H1 (cell line): ENCODE measurements around the gene PPP1R11. TPM values are rescaled to one million over a fixed set of nuclear protein-coding genes. Genes with fewer than 3 reads are reported as not detected.

ENCODE experiments used
- ASH2L ChIP-seq: fragments of 200-600, 300-600 bp; sonication (generic); IDR thresholded peaks from one replicate; pipeline ENCODE4 v1.7.1; 2017; ENCODE audit warnings: low read length
- CBX5 ChIP-seq: fragments of 300-800, 300-1000 bp; sonication (generic); IDR thresholded peaks from 2 replicates; pipeline ENCODE4 v1.7.1; 2016; ENCODE audit warnings: antibody characterized with exemption, low read length, low read depth
- EGR1 ChIP-seq: IDR thresholded peaks from 2 replicates; pipeline ENCODE4 v1.6.1; 2011; ENCODE audit warnings: low read depth, low read length, borderline replicate concordance
- EP300 ChIP-seq, 2 experiments: IDR thresholded peaks; 1 replicate in 1 of 2; 2 replicates in 1 of 2; pipeline ENCODE4 v1.6.1; 2011 to 2012; ENCODE audit warnings: low read depth in 2 of 2, low read length in 2 of 2, mild to moderate bottlenecking in 2 of 2, borderline replicate concordance in 1 of 2, inconsistent platforms in 1 of 2, moderate library complexity in 1 of 2
- EZH2 ChIP-seq: fragments of 200-600 bp; sonication (generic); IDR thresholded peaks from 2 replicates; pipeline ENCODE4 v1.7.1; 2012; ENCODE audit warnings: low read depth, mild to moderate bottlenecking, moderate library complexity, low read length, inconsistent platforms; ENCODE audit not compliant: severe bottlenecking
- GABPA ChIP-seq: IDR thresholded peaks from 2 replicates; pipeline ENCODE4 v1.6.1; 2011; ENCODE audit warnings: mild to moderate bottlenecking, low read length, moderate library complexity, borderline replicate concordance; ENCODE audit not compliant: insufficient read depth
- GTF2F1 ChIP-seq: IDR thresholded peaks from 2 replicates; pipeline ENCODE4 v1.6.1; 2012; ENCODE audit warnings: low read depth, low read length, improper control_type of control experiment, borderline replicate concordance
- HDAC2 ChIP-seq, 2 experiments: fragments of 300-600 bp in 1 of 2; sonication (generic) in 1 of 2; IDR thresholded peaks; 2 replicates each; pipeline ENCODE4 v1.6.1; 2011 to 2012; ENCODE audit warnings: low read depth in 2 of 2, low read length in 2 of 2, mild to moderate bottlenecking in 2 of 2, moderate library complexity in 2 of 2, borderline replicate concordance in 1 of 2, inconsistent platforms in 1 of 2
- RNF2 ChIP-seq: fragments of 200-900, 300-1000 bp; sonication (generic); IDR thresholded peaks from 2 replicates; pipeline ENCODE4 v1.7.1; 2016; ENCODE audit warnings: borderline replicate concordance, low read depth, mild to moderate bottlenecking, antibody characterized with exemption, low read length; ENCODE audit not compliant: poor library complexity, severe bottlenecking; ENCODE audit errors: missing control alignments
- RXRA ChIP-seq: IDR thresholded peaks from 2 replicates; pipeline ENCODE4 v1.6.1; 2011; ENCODE audit warnings: low read depth, mild to moderate bottlenecking, low read length, moderate library complexity; ENCODE audit not compliant: insufficient read depth
- SIRT6 ChIP-seq: IDR thresholded peaks from one replicate; pipeline ENCODE4 v1.7.1; 2012; ENCODE audit warnings: low read length, inconsistent platforms
- SIX5 ChIP-seq: IDR thresholded peaks from 2 replicates; pipeline ENCODE4 v1.6.1; 2011; ENCODE audit warnings: mild to moderate bottlenecking, low read depth, low read length
- SP4 ChIP-seq: IDR thresholded peaks from 2 replicates; pipeline ENCODE4 v1.6.1; 2012; ENCODE audit warnings: low read length, inconsistent platforms
- SUZ12 ChIP-seq: fragments of 200-600 bp; sonication (generic); IDR thresholded peaks from 2 replicates; pipeline ENCODE4 v1.6.1; 2012; ENCODE audit warnings: mild to moderate bottlenecking, inconsistent platforms, low read length, moderate library complexity, mixed read lengths
- TAF7 ChIP-seq: optimal IDR thresholded peaks from 2 replicates; pipeline ENCODE3; 2011; ENCODE audit warnings: low read depth, mild to moderate bottlenecking, inconsistent platforms, low read length, moderate library complexity, borderline replicate concordance
- YY1 ChIP-seq: IDR thresholded peaks from 2 replicates; pipeline ENCODE4 v1.6.1; 2011; ENCODE audit warnings: low read depth, mild to moderate bottlenecking, low read length
- ZNF274 ChIP-seq: IDR thresholded peaks from 2 replicates; pipeline ENCODE4 v1.7.0; 2012; ENCODE audit warnings: low read length, borderline replicate concordance; ENCODE audit errors: extremely low read depth
- polyA plus RNA-seq, 7 experiments: library from polyadenylated mRNA; depleted of rRNA in 3 of 7; stranded (reverse) in 5 of 7; unstranded in 2 of 7; fragments of >200 nt in 5 of 7; fragments of 200-250 nt in 2 of 7; gene quantifications; 1 replicate in 5 of 7; 2 replicates in 1 of 7; 4 replicates in 1 of 7; pipeline versions ENCODE4 v1.2.1 to v1.2.3, GENCODE V29; 2011 to 2013; ENCODE audit warnings: missing spikeins in 2 of 7, mixed read lengths in 2 of 7
- total RNA-seq: library from RNA; stranded (reverse); fragmentation: NEBNext Ultra II Directional; extraction: Animal tissue kit (Norgen Biotek cat#: 25700); gene quantifications from 2 replicates; pipeline ENCODE4 v1.2.1, GENCODE V29; 2021
- TF ChIP-seq, protein P1 (sequence below): IDR thresholded peaks from 2 replicates; pipeline ENCODE4 v1.6.1; 2012; ENCODE audit warnings: inconsistent platforms
- TF ChIP-seq, protein P2 (sequence below): IDR thresholded peaks from 2 replicates; pipeline ENCODE4 v1.6.1; 2011; ENCODE audit warnings: low read depth, mild to moderate bottlenecking, low read length; ENCODE audit not compliant: insufficient read depth

The PPP1R11 gene
- total and polyA plus RNA-seq, 2 of the 8 experiments (the other 6 are each of a cell fraction or from before 2014, with no cell fraction given): 26.1 to 32.8 TPM

DNA sequence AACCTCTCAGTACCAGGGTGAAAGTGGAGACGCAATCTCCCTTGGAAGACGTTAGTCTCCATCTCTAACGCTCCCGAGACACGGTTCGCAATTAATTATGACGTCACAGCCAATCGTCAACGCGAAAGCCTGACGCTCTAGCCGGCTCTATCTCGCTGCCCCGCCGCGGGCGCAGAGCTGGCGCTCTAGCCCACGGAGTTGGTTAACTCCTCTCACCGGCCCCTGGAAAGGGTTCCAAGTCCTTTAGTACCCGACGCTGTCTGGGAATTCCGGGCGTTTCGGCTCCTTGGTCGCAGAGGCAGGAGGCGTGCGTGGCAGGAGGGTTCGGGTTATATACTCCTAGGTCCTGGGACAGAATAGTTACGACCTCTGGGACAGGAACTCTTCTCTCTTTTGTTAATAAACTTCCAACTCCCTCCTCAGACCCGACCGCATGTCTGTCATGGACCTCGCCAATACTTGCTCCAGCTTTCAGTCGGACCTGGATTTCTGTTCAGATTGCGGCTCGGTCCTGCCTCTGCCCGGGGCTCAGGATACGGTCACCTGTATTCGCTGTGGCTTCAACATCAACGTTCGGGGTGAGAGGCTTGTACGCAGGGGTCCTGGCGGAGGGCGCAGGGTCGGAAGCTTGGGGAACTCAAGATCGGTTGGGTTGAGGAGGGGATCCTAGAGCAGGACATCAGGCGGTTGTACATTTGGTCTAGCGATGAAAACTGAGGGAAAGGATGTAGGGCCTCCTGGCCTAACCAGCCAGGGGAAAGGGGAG, 5.7 kb upstream of the PPP1R11 start, which contains the start of gene POLR1H (continued):
- TF ChIP-seq, protein P1, sequence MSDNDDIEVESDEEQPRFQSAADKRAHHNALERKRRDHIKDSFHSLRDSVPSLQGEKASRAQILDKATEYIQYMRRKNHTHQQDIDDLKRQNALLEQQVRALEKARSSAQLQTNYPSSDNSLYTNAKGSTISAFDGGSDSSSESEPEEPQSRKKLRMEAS: no peak; the same call in 1 of the 2 replicates
- TF ChIP-seq SIRT6: no peak
- no peak for TF ChIP-seq GTF2F1
- no peak for TF ChIP-seq RXRA
- TF ChIP-seq HDAC2 (IDR thresholded peaks at IDR 0.05; ENCODE audit: borderline replicate concordance in 1 of 2, low read depth in 2 of 2, low read length in 2 of 2): peak in 1 of 2 experiments; percentile 64; a peak in 2 of 4 replicates
- TF ChIP-seq CBX5: no peak
- TF ChIP-seq ZNF274: no peak
- TF ChIP-seq SIX5: peak; percentile 15; the same call in 1 of the 2 replicates
- TF ChIP-seq TAF7: peak; percentile 72
- peak; percentile 59; the same call in 1 of the 2 replicates for TF ChIP-seq SP4
- TF ChIP-seq EP300 (IDR thresholded peaks at IDR 0.05; ENCODE audit: borderline replicate concordance in 1 of 2, low read depth in 2 of 2, low read length in 2 of 2): no peak
- TF ChIP-seq, protein P2, sequence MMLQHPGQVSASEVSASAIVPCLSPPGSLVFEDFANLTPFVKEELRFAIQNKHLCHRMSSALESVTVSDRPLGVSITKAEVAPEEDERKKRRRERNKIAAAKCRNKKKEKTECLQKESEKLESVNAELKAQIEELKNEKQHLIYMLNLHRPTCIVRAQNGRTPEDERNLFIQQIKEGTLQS: peak; percentile 51; the same call in 1 of the 2 replicates
- no peak for TF ChIP-seq SUZ12
- no peak for TF ChIP-seq GABPA
- peak; percentile 90 for TF ChIP-seq EGR1
- TF ChIP-seq RNF2: no peak
- peak; percentile 79; the same call in 1 of the 2 replicates for TF ChIP-seq YY1
- TF ChIP-seq EZH2: no peak
- peak; percentile 76 for TF ChIP-seq ASH2L
- TF ChIP-seq, all 59 proteins: peak for 27
